Fibroblast of lung (primary cell): Measurements from ENCODE around the gene COA7.

Experiments used
- CTCF ChIP-seq, 2 donors: IDR thresholded peaks in 1 of 2; conservative IDR thresholded peaks in 1 of 2; 1 replicate in 1 of 2; 2 replicates in 1 of 2; pipeline ENCODE4 v1.5.1; 2011 to 2012; ENCODE audit warnings: low read length in 2 of 2, control low read depth in 1 of 2, inconsistent platforms in 1 of 2, low read depth in 1 of 2, mild to moderate bottlenecking in 1 of 2
- EZH2 ChIP-seq: IDR thresholded peaks from 2 replicates; pipeline ENCODE4 v1.5.1; 2012; ENCODE audit warnings: low read length, control low read depth, mild to moderate bottlenecking; ENCODE audit errors: missing control alignments

- no peak for TF ChIP-seq CTCF (conservative IDR thresholded peaks at IDR 0.05 in 1 of 2, IDR thresholded peaks at IDR 0.05 in 1 of 2; ENCODE audit: low read depth in 1 of 2, low read length in 2 of 2)
- no peak for TF ChIP-seq EZH2
These were observed 40.0 kb upstream of the COA7 start for GRCh38 chr1:52738148-52738547.
